Suprapubic skin (tissue), 4 donors: Measurements from ENCODE around the gene CARS2.

Source experiments
- POLR2A ChIP-seq, 2 donors: fragments of 450-650 bp; IDR thresholded peaks; one replicate each; pipeline ENCODE4 v1.6.1; 2017; ENCODE audit warnings: antibody characterized with exemption in 2 of 2, mild to moderate bottlenecking in 2 of 2, moderate library complexity in 2 of 2
- POLR2AphosphoS5 ChIP-seq, 3 donors: sonication (generic); formaldehyde crosslinking; IDR thresholded peaks; one replicate each; pipeline ENCODE4 v1.6.1; 2017; ENCODE audit warnings: antibody characterized with exemption in 3 of 3
- TF ChIP-seq, protein P1 (sequence below), 2 donors: fragments of 200-600 bp in 1 of 2; fragments of 450-650 bp in 1 of 2; sonication (generic) in 1 of 2; IDR thresholded peaks; one replicate each; pipeline ENCODE4 v1.5.1; 2016 to 2019; ENCODE audit warnings: antibody characterized with exemption in 2 of 2, mild to moderate bottlenecking in 1 of 2, moderate library complexity in 1 of 2

GRCh38 chr13:110627351-110627750 lies 78.6 kb downstream of the CARS2 start:
- TF ChIP-seq, protein P1, sequence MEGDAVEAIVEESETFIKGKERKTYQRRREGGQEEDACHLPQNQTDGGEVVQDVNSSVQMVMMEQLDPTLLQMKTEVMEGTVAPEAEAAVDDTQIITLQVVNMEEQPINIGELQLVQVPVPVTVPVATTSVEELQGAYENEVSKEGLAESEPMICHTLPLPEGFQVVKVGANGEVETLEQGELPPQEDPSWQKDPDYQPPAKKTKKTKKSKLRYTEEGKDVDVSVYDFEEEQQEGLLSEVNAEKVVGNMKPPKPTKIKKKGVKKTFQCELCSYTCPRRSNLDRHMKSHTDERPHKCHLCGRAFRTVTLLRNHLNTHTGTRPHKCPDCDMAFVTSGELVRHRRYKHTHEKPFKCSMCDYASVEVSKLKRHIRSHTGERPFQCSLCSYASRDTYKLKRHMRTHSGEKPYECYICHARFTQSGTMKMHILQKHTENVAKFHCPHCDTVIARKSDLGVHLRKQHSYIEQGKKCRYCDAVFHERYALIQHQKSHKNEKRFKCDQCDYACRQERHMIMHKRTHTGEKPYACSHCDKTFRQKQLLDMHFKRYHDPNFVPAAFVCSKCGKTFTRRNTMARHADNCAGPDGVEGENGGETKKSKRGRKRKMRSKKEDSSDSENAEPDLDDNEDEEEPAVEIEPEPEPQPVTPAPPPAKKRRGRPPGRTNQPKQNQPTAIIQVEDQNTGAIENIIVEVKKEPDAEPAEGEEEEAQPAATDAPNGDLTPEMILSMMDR (IDR thresholded peaks at IDR 0.05) = no peak
- TF ChIP-seq POLR2AphosphoS5 (IDR thresholded peaks at IDR 0.05) (no peak), POLR2A (IDR thresholded peaks at IDR 0.05) (no peak)
